WTC11 (cell line): ENCODE results near the gene RXRA. TPM values are rescaled to one million over a fixed set of nuclear protein-coding genes. Genes with fewer than 3 reads are reported as not detected.

ENCODE experiments used
- ATAC-seq: fragments of 200-7000 bp; cut with Tn5 transposase; 2 replicates; pipeline ENCODE4 v1.10.0; 2021; ENCODE audit warnings: mild to moderate bottlenecking, moderate library complexity
- CTCF ChIA-PET: fragments of 300-600 bp; sonication (Branson Sonifier 250); formaldehyde crosslinking; loops from one replicate; lab custom pipeline; 2021; ENCODE audit warnings: antibody characterized with exemption; lab: Charles Lee
- POLR2A ChIA-PET: fragments of 350-600 bp; sonication (Branson Sonifier 250); formaldehyde crosslinking; loops from one replicate; lab custom pipeline; 2021; ENCODE audit warnings: antibody characterized with exemption; lab: Charles Lee
- DNase-seq: peaks from one replicate; pipeline ENCODE4 v3.0.0; 2021; ENCODE audit warnings: low spot score
- H3K27ac Mint-ChIP-seq: 2 replicates; pipeline ENCODE4 v1.8.0; 2021; ENCODE audit warnings: mixed read lengths
- H3K27me3 Mint-ChIP-seq: 2 replicates; pipeline ENCODE4 v1.8.0; 2021; ENCODE audit warnings: low read depth, mild to moderate bottlenecking, moderate library complexity, mixed read lengths
- H3K36me3 Mint-ChIP-seq: 2 replicates; pipeline ENCODE4 v1.8.0; 2021; ENCODE audit warnings: mixed read lengths
- H3K4me1 Mint-ChIP-seq: 2 replicates; pipeline ENCODE4 v1.8.0; 2022; ENCODE audit warnings: mixed read lengths
- H3K4me3 Mint-ChIP-seq: 2 replicates; pipeline ENCODE4 v1.8.0; 2021; ENCODE audit warnings: mild to moderate bottlenecking, moderate library complexity, mixed read lengths
- H3K9me3 Mint-ChIP-seq: 2 replicates; pipeline ENCODE4 v1.8.0; 2021; ENCODE audit warnings: mixed read lengths
- CBFB ChIP-seq: sonication (generic); formaldehyde crosslinking; IDR thresholded peaks from 2 replicates; pipeline ENCODE4 v1.8.1; 2022; ENCODE audit warnings: mild to moderate bottlenecking, low read depth, missing genetic modification reagents
- MXD4 ChIP-seq: fragments of 250-450 bp; sonication (Bioruptor Pico); IDR thresholded peaks from 2 replicates; pipeline ENCODE4 v1.8.0; 2021; ENCODE audit warnings: mild to moderate bottlenecking, moderate library complexity, borderline replicate concordance
- NR3C1 ChIP-seq: sonication (generic); formaldehyde crosslinking; conservative IDR thresholded peaks from 2 replicates; pipeline ENCODE4 v1.8.1; 2023; ENCODE audit warnings: low read depth, mild to moderate bottlenecking, missing genetic modification reagents
- PRRX2 ChIP-seq: fragments of 250-450 bp; sonication (Bioruptor Pico); IDR thresholded peaks from 2 replicates; pipeline ENCODE4 v1.8.0; 2021; ENCODE audit warnings: mild to moderate bottlenecking
- RELA ChIP-seq: sonication (generic); formaldehyde crosslinking; IDR thresholded peaks from 2 replicates; pipeline ENCODE4 v1.8.1; 2022; ENCODE audit warnings: missing genetic modification reagents, mild to moderate bottlenecking, borderline replicate concordance
- RORB ChIP-seq: fragments of 250-450 bp; sonication (Bioruptor Pico); IDR thresholded peaks from 2 replicates; pipeline ENCODE4 v1.9.0; 2021; ENCODE audit warnings: mild to moderate bottlenecking
- SMAD3 ChIP-seq: sonication (generic); formaldehyde crosslinking; IDR thresholded peaks from 2 replicates; pipeline ENCODE4 v1.8.0; 2022; ENCODE audit warnings: missing genetic modification reagents, mild to moderate bottlenecking, borderline replicate concordance
- ZNF232 ChIP-seq: sonication (generic); formaldehyde crosslinking; IDR thresholded peaks from 2 replicates; pipeline ENCODE4 v1.8.0; 2022; ENCODE audit warnings: mild to moderate bottlenecking, missing genetic modification reagents
- total RNA-seq: library from RNA; stranded (reverse); gene quantifications from 3 replicates; pipeline ENCODE4 v1.2.3, GENCODE V29; 2021
- TF ChIP-seq, protein P1 (sequence below): sonication (generic); formaldehyde crosslinking; IDR thresholded peaks from 2 replicates; pipeline ENCODE4 v1.8.1; 2023; ENCODE audit warnings: mild to moderate bottlenecking, missing genetic modification reagents, moderate library complexity
- TF ChIP-seq, protein P2 (sequence below): sonication (generic); formaldehyde crosslinking; conservative IDR thresholded peaks from 2 replicates; pipeline ENCODE4 v1.8.1; 2023; ENCODE audit warnings: mild to moderate bottlenecking, low read depth, missing genetic modification reagents, moderate library complexity
- TF ChIP-seq, protein P3 (sequence below): sonication (generic); formaldehyde crosslinking; IDR thresholded peaks from 2 replicates; pipeline ENCODE4 v1.8.0; 2022; ENCODE audit warnings: mild to moderate bottlenecking, missing genetic modification reagents
- TF ChIP-seq, protein P4 (sequence below): fragments of 250-450 bp; sonication (Bioruptor Pico); IDR thresholded peaks from 2 replicates; pipeline ENCODE4 v1.9.0; 2021; ENCODE audit warnings: mild to moderate bottlenecking
- TF ChIP-seq, protein P5 (sequence below): sonication (generic); formaldehyde crosslinking; IDR thresholded peaks from 2 replicates; pipeline ENCODE4 v1.8.0; 2022; ENCODE audit warnings: mild to moderate bottlenecking, missing genetic modification reagents
- TF ChIP-seq, protein P6 (sequence below): sonication (generic); formaldehyde crosslinking; IDR thresholded peaks from 2 replicates; pipeline ENCODE4 v1.8.1; 2023; ENCODE audit warnings: mild to moderate bottlenecking, missing genetic modification reagents
- TF ChIP-seq, protein P7 (sequence below): sonication (generic); formaldehyde crosslinking; IDR thresholded peaks from 2 replicates; pipeline ENCODE4 v1.8.1; 2023; ENCODE audit warnings: mild to moderate bottlenecking, missing genetic modification reagents, moderate library complexity
- TF ChIP-seq, protein P8 (sequence below): fragments of 250-450 bp; sonication (Bioruptor Pico); IDR thresholded peaks from 2 replicates; pipeline ENCODE4 v1.8.0; 2021; ENCODE audit warnings: mild to moderate bottlenecking
- TF ChIP-seq, protein P9 (sequence below): sonication (generic); formaldehyde crosslinking; IDR thresholded peaks from 2 replicates; pipeline ENCODE4 v1.8.1; 2022; ENCODE audit warnings: mild to moderate bottlenecking, moderate library complexity, missing genetic modification reagents
- TF ChIP-seq, protein P10 (sequence below): sonication (generic); formaldehyde crosslinking; IDR thresholded peaks from 2 replicates; pipeline ENCODE4 v1.8.1; 2022; ENCODE audit warnings: low read depth, mild to moderate bottlenecking, moderate library complexity, missing genetic modification reagents, borderline replicate concordance

Gene RXRA
- total RNA-seq, 1 experiment from 2014 or later: 27.5 TPM

DNA sequence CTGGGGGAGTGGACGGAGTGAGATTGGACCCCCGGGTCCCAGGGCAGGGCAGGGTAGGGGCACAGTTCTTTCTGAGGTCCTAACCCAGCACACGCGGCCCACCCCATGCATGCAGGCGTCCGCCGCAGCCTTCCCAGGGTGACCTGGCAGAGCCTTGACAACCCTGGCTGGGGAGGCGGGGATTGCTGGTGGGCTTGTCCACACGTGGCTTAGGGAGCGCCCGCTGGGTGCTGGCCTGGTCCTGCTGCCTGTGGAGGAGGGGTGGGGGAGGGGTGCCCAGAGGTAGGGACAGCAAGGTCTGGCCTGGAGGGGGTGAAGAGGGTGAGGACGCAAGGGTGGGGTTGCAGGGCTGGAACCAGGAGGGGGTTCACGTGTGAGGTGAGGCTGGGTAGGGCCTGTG is 6.0 kb downstream of the RXRA start:
- no peaks in the 10 kb centered on the region for H3K9me3 Mint-ChIP-seq

More for the DNA sequence above, 6.0 kb downstream of the RXRA start:
- POLR2A ChIA-PET: no interaction called here
- Mint-ChIP-seq H3K4me1 (peaks cover 26% of the 10 kb centered on the region), H3K27me3 (no peaks in the 10 kb centered on the region), H3K4me3 (no peak overlapping the region)
- DNase-seq: no peak
- TF ChIP-seq, protein P1, sequence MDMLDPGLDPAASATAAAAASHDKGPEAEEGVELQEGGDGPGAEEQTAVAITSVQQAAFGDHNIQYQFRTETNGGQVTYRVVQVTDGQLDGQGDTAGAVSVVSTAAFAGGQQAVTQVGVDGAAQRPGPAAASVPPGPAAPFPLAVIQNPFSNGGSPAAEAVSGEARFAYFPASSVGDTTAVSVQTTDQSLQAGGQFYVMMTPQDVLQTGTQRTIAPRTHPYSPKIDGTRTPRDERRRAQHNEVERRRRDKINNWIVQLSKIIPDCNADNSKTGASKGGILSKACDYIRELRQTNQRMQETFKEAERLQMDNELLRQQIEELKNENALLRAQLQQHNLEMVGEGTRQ (CRISPR knock-in tag): no peak
- no peak for TF ChIP-seq NR3C1 (CRISPR knock-in tag)
- TF ChIP-seq MXD4: no peak
- TF ChIP-seq, protein P2, sequence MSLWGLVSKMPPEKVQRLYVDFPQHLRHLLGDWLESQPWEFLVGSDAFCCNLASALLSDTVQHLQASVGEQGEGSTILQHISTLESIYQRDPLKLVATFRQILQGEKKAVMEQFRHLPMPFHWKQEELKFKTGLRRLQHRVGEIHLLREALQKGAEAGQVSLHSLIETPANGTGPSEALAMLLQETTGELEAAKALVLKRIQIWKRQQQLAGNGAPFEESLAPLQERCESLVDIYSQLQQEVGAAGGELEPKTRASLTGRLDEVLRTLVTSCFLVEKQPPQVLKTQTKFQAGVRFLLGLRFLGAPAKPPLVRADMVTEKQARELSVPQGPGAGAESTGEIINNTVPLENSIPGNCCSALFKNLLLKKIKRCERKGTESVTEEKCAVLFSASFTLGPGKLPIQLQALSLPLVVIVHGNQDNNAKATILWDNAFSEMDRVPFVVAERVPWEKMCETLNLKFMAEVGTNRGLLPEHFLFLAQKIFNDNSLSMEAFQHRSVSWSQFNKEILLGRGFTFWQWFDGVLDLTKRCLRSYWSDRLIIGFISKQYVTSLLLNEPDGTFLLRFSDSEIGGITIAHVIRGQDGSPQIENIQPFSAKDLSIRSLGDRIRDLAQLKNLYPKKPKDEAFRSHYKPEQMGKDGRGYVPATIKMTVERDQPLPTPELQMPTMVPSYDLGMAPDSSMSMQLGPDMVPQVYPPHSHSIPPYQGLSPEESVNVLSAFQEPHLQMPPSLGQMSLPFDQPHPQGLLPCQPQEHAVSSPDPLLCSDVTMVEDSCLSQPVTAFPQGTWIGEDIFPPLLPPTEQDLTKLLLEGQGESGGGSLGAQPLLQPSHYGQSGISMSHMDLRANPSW (CRISPR knock-in tag): no peak
- TF ChIP-seq, protein P3, sequence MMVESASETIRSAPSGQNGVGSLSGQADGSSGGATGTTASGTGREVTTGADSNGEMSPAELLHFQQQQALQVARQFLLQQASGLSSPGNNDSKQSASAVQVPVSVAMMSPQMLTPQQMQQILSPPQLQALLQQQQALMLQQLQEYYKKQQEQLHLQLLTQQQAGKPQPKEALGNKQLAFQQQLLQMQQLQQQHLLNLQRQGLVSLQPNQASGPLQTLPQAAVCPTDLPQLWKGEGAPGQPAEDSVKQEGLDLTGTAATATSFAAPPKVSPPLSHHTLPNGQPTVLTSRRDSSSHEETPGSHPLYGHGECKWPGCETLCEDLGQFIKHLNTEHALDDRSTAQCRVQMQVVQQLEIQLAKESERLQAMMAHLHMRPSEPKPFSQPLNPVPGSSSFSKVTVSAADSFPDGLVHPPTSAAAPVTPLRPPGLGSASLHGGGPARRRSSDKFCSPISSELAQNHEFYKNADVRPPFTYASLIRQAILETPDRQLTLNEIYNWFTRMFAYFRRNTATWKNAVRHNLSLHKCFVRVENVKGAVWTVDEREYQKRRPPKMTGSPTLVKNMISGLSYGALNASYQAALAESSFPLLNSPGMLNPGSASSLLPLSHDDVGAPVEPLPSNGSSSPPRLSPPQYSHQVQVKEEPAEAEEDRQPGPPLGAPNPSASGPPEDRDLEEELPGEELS (CRISPR knock-in tag): no peak
- TF ChIP-seq SMAD3: no peak
- no peak for TF ChIP-seq RELA (CRISPR knock-in tag)
- TF ChIP-seq RORB (CRISPR knock-in tag): no peak
- TF ChIP-seq, protein P4, sequence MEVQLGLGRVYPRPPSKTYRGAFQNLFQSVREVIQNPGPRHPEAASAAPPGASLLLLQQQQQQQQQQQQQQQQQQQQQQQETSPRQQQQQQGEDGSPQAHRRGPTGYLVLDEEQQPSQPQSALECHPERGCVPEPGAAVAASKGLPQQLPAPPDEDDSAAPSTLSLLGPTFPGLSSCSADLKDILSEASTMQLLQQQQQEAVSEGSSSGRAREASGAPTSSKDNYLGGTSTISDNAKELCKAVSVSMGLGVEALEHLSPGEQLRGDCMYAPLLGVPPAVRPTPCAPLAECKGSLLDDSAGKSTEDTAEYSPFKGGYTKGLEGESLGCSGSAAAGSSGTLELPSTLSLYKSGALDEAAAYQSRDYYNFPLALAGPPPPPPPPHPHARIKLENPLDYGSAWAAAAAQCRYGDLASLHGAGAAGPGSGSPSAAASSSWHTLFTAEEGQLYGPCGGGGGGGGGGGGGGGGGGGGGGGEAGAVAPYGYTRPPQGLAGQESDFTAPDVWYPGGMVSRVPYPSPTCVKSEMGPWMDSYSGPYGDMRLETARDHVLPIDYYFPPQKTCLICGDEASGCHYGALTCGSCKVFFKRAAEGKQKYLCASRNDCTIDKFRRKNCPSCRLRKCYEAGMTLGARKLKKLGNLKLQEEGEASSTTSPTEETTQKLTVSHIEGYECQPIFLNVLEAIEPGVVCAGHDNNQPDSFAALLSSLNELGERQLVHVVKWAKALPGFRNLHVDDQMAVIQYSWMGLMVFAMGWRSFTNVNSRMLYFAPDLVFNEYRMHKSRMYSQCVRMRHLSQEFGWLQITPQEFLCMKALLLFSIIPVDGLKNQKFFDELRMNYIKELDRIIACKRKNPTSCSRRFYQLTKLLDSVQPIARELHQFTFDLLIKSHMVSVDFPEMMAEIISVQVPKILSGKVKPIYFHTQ (CRISPR knock-in tag): no peak
- TF ChIP-seq ZNF232 (CRISPR knock-in tag): no peak
- no peak for TF ChIP-seq CBFB (CRISPR knock-in tag)
- TF ChIP-seq, protein P5, sequence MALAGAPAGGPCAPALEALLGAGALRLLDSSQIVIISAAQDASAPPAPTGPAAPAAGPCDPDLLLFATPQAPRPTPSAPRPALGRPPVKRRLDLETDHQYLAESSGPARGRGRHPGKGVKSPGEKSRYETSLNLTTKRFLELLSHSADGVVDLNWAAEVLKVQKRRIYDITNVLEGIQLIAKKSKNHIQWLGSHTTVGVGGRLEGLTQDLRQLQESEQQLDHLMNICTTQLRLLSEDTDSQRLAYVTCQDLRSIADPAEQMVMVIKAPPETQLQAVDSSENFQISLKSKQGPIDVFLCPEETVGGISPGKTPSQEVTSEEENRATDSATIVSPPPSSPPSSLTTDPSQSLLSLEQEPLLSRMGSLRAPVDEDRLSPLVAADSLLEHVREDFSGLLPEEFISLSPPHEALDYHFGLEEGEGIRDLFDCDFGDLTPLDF (CRISPR knock-in tag): no peak
- TF ChIP-seq, protein P6, sequence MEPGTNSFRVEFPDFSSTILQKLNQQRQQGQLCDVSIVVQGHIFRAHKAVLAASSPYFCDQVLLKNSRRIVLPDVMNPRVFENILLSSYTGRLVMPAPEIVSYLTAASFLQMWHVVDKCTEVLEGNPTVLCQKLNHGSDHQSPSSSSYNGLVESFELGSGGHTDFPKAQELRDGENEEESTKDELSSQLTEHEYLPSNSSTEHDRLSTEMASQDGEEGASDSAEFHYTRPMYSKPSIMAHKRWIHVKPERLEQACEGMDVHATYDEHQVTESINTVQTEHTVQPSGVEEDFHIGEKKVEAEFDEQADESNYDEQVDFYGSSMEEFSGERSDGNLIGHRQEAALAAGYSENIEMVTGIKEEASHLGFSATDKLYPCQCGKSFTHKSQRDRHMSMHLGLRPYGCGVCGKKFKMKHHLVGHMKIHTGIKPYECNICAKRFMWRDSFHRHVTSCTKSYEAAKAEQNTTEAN (CRISPR knock-in tag): no peak
- TF ChIP-seq, protein P7, sequence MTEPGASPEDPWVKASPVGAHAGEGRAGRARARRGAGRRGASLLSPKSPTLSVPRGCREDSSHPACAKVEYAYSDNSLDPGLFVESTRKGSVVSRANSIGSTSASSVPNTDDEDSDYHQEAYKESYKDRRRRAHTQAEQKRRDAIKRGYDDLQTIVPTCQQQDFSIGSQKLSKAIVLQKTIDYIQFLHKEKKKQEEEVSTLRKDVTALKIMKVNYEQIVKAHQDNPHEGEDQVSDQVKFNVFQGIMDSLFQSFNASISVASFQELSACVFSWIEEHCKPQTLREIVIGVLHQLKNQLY (CRISPR knock-in tag): no peak
- TF ChIP-seq, protein P8, sequence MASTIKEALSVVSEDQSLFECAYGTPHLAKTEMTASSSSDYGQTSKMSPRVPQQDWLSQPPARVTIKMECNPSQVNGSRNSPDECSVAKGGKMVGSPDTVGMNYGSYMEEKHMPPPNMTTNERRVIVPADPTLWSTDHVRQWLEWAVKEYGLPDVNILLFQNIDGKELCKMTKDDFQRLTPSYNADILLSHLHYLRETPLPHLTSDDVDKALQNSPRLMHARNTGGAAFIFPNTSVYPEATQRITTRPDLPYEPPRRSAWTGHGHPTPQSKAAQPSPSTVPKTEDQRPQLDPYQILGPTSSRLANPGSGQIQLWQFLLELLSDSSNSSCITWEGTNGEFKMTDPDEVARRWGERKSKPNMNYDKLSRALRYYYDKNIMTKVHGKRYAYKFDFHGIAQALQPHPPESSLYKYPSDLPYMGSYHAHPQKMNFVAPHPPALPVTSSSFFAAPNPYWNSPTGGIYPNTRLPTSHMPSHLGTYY: no peak
- TF ChIP-seq, protein P9, sequence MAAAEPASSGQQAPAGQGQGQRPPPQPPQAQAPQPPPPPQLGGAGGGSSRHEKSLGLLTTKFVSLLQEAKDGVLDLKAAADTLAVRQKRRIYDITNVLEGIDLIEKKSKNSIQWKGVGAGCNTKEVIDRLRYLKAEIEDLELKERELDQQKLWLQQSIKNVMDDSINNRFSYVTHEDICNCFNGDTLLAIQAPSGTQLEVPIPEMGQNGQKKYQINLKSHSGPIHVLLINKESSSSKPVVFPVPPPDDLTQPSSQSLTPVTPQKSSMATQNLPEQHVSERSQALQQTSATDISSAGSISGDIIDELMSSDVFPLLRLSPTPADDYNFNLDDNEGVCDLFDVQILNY (CRISPR knock-in tag): no peak
- TF ChIP-seq PRRX2 (CRISPR knock-in tag): no peak
- TF ChIP-seq, protein P10, sequence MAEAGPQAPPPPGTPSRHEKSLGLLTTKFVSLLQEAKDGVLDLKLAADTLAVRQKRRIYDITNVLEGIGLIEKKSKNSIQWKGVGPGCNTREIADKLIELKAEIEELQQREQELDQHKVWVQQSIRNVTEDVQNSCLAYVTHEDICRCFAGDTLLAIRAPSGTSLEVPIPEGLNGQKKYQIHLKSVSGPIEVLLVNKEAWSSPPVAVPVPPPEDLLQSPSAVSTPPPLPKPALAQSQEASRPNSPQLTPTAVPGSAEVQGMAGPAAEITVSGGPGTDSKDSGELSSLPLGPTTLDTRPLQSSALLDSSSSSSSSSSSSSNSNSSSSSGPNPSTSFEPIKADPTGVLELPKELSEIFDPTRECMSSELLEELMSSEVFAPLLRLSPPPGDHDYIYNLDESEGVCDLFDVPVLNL (CRISPR knock-in tag): no peak
- TF ChIP-seq, all 79 proteins: peak for 0
- CTCF ChIA-PET: no interaction called here
- ATAC-seq: no peak
- Mint-ChIP-seq H3K36me3 (no peaks in the 10 kb centered on the region), H3K27ac (no peak overlapping the region)
